HG03139 (cell line): ENCODE measurements around the gene FUT8.

ENCODE experiments used
- ATAC-seq: cut with Tn5 transposase; IDR thresholded peaks from one replicate; pipeline ENCODE4 v1.9.1; 2021; ENCODE audit not compliant: unreplicated experiment

The FUT8 gene

GRCh38 chr14:65487783-65488494 is 75.4 kb downstream of the FUT8 start:
- no peak for ATAC-seq

- ATAC-seq: no peak
These were observed 78.7 kb downstream of the FUT8 start for GRCh38 chr14:65491274-65491673.

- no peak for ATAC-seq
These were observed 79.7 kb downstream of the FUT8 start for GRCh38 chr14:65492266-65492665.

GRCh38 chr14:65495196-65495595 is 82.7 kb downstream of the FUT8 start:
- no peak for ATAC-seq

GRCh38 chr14:65496178-65496993 is 83.9 kb downstream of the FUT8 start:
- no peak for ATAC-seq

GRCh38 chr14:65499138-65499537 is 86.6 kb downstream of the FUT8 start:
- no peak for ATAC-seq

- no peak for ATAC-seq
These were observed 87.5 kb downstream of the FUT8 start for GRCh38 chr14:65500075-65500474.

GRCh38 chr14:65501328-65501727 is 88.8 kb downstream of the FUT8 start:
- no peak for ATAC-seq

GRCh38 chr14:65502676-65503124 is 90.2 kb downstream of the FUT8 start:
- ATAC-seq: no peak

- no peak for ATAC-seq
These were observed 91.2 kb downstream of the FUT8 start for GRCh38 chr14:65503771-65504170.

GRCh38 chr14:65506801-65507200 is 94.3 kb downstream of the FUT8 start:
- no peak for ATAC-seq

GRCh38 chr14:65509842-65510241 is 97.3 kb downstream of the FUT8 start:
- no peak for ATAC-seq

GRCh38 chr14:65513671-65514070 is 101.1 kb downstream of the FUT8 start:
- no peak for ATAC-seq

GRCh38 chr14:65517635-65518542 is 105.4 kb downstream of the FUT8 start:
- no peak for ATAC-seq

- no peak for ATAC-seq
These were observed 115.5 kb downstream of the FUT8 start for GRCh38 chr14:65528069-65528468.

- no peak for ATAC-seq
These were observed 118.6 kb downstream of the FUT8 start for GRCh38 chr14:65531148-65531547.

GRCh38 chr14:65533736-65534404 is 121.3 kb downstream of the FUT8 start:
- ATAC-seq: no peak

GRCh38 chr14:65536781-65537423 is 124.4 kb downstream of the FUT8 start:
- ATAC-seq: no peak

- no peak for ATAC-seq
These were observed 136.3 kb downstream of the FUT8 start for GRCh38 chr14:65548878-65549277.

GRCh38 chr14:65549429-65549828 is 136.9 kb downstream of the FUT8 start:
- no peak for ATAC-seq
